Measurements from ENCODE around the gene PHPT1.
"Not testable (repeated sequence)": the region's sequence is repeated elsewhere in the genome, so short reads cannot be mapped to it uniquely, and the experiment has no call there.

PHPT1 gene

DNA sequence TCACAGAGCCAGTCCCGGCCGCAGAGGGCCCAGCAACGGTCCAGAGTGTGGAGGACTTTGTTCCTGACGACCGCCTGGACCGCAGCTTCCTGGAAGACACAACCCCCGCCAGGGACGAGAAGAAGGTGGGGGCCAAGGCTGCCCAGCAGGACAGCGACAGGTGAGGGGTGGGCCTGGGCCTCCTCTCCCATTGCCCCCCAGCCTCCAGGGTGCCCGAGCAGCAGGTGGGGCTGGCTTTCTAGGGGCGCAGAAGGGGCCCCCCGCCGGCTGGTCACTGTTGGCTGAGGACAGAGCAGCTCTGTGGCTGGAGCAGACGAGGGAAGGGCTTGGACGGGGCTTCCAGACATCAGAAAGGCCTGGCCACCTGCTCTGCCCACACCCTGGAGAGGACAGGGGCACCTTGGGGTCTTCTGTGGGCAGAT lies 11.3 kb upstream of the PHPT1 start:
- DNase-seq = not testable (repeated sequence)

DNA sequence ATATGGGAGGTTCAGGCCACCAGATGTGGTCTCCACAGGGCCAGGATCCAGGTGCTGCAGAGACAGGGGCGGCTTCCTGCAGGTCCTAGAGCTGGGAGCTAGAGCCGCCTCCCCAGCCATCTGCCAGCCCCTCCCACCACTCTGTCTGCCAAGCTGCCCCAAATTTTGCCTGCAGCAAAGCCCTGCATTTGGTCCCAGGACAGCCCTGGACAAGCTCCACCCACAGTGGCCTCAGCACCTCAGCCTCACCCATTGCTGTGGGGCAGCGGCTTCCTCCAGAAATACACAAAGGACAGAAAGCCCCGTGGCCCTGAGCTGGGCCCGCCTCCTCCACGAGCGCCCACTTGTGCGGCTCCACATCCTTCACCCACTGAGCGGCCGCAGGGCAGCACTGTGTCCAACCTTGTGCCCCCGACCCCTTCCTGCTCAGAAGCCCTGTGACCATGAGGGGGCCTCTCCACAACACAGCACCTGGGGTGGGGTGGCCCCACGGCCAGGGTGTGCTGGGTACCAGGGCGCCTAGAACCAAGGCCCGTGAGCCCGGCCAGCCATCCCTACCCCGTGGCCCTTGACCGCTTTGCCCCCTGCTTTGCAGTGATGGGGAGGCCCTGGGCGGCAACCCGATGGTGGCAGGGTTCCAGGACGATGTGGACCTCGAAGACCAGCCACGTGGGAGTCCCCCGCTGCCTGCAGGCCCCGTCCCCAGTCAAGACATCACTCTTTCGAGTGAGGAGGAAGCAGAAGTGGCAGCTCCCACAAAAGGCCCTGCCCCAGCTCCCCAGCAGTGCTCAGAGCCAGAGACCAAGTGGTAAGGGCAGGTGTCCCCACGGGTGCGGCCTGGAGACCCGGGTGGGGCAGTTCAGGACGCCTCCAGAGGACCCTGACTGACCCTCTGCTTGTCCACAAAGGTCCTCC lies 10.6 kb upstream of the PHPT1 start:
- no peak for DNase-seq

DNA sequence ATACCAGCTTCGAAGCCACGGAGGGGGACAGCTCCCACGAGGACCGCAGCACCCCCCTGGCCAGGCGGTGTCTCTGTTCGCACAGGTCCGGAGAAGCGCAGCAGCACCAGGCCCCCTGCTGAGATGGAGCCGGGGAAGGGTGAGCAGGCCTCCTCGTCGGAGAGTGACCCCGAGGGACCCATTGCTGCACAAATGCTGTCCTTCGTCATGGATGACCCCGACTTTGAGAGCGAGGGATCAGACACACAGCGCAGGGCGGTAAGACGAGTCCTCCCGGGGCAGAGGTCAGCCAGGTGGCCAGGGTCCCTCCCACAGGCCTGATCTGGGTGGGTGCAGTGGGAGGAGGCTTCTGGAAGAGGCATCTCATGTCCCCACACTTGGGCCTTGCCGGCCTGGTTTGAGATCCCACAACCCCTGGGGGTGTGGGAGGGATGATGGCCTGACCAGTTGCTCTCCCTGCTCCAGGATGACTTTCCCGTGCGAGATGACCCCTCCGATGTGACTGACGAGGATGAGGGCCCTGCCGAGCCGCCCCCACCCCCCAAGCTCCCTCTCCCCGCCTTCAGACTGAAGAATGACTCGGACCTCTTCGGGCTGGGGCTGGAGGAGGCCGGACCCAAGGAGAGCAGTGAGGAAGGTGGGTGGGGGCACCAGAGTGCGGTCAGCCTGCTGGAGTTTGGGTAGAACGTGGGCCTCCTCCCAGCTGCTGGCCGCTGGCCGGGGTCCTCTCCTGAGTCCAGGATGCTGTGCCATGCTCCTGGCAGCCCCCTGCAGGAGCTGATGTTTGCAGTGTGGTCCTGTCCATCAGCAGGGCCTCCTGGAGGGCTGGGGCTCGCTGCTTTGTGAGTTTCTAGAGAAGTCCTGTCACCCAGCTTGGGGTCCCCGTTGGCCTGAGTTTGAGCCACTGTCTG lies 9.7 kb upstream of the PHPT1 start:
- DNase-seq = no peak

DNA sequence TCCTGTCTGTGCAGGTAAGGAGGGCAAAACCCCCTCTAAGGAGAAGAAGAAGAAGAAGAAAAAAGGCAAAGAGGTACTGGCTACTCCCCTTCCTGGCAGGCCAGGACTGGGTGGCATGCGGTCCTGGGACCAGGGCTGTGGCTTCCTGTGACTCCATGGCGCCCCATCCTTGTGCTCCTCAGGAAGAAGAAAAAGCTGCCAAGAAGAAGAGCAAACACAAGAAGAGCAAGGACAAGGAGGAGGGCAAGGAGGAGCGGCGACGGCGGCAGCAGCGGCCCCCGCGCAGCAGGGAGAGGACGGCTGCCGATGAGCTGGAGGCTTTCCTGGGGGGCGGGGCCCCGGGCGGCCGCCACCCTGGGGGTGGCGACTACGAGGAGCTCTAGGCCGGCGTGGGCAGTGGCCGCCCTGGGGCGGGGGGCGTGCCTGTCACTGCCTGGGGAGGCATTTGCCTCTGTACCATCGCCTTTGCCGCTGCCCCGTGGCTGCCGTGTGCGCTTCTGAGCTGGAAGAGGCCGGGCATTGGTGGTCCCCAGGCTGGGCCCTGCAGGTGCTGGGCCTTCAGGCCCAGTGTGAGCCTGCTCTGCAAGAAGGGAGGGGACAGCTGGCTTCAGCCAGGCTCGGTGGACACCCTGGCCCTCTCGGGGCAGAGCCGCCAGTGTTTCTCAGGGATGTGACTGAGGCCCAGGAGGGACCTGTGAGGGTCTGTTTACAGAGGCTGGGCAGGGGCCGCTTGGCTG lies 8.9 kb upstream of the PHPT1 start:
- no peak for DNase-seq

DNA sequence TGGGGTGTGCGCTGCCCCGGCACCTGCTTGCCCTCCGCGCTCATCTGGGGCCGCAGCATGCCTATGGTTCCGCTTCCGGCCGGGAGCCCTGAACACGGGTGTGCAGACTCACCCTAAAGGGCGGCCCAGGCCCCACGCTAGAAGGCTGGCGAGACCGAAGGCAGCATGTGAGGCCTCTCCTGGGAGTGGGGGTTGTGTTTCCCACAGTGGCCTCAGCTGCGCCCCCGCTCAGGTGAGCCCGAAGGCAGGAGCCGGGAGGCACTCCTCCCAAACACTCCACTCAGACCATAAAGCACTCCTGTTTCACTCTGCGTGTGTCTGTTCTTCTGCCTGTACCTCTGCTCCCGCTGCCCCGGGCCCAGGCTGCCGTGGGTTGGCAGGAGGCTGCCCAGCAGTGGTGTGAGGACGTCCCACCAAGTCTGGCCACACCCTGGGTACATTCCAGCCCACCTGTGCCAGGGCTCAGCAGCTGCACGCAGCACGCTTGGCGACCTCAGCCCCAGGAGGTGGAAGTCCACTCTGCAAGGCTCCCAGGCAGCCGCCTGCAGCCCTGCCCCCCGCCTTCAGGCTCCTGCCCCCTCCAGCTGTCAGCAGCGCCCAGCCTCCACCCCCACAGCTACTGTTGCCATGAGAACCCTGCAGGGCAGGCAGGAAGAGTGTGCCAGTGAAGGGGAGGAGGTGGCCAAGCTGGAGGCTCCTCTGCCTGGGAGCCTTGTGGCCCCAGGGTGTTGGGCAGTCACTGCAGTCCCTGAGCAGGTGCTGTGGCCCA lies 8.1 kb upstream of the PHPT1 start:
- DNase-seq = peak; percentile 82

DNA sequence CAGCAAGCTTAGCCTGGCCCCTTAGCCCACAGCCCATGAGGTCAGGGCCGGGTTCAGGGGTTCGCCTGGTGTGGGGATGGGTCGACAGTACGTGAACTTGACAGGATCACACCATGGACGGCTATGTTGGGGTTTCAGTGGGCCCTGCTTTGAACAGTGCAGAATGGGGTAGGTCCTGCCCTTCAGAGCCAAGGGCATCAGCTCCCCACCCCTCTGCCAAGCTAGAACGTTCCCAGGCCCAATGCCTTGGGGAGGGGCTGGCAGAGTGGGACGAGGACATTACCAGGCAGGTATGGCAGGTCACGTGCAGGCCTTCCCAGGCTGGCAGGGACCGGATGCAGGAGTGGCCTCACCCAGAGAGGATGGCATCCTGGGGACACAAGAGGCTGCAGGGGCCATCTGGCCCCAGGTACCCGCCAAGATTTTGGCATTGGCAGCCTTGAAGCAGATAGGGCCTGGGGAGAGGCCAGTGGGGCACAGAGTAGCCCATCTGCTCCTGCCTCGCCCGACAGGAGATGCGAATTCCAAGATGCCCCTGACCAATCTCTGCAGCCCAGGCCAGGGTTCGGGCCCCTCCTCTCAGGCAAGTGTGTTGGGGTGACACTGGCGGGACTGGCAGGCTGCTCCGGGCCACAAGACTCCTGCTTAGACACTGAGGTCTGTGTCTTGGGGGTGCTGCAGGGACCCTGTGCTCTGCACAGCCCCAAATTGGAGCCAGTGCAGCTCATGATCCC lies 7.4 kb upstream of the PHPT1 start:
- DNase-seq = peak; percentile 23

DNA sequence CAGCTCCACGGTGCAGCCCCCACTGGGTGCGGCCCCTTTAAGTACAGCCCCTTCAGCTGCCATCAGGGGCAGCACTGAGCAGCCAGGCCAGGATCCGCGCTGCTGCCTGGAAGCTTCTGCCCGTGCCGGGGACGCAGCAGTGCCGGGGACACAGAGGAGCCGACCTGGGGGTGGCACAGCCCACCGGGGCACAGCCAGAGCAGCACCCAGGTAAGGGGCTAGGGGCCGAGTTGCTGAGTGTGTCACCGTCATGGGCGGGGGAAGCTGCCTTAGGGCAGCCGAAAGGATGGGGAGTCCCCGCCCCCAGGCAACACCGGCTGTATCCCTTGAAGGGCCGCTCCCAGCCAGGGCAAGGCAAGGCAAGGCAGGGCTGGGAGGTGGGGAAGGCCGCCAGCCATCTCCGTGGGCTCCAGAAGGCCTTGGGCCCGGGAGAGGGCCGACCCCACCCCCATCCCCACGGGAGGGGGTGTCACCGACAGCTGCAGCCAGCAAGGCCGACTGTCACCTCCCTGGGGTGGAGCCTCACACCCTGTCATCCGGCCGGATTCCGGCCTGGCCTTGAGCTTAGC lies 6.7 kb upstream of the PHPT1 start, which contains the start of gene AJM1:
AJM1 (plus strand) TSS at position 99 of the 569 bp plus-strand sequence. CDS start 1,937 bp downstream, outside the sequence.
- peak; percentile 62 for DNase-seq

DNA sequence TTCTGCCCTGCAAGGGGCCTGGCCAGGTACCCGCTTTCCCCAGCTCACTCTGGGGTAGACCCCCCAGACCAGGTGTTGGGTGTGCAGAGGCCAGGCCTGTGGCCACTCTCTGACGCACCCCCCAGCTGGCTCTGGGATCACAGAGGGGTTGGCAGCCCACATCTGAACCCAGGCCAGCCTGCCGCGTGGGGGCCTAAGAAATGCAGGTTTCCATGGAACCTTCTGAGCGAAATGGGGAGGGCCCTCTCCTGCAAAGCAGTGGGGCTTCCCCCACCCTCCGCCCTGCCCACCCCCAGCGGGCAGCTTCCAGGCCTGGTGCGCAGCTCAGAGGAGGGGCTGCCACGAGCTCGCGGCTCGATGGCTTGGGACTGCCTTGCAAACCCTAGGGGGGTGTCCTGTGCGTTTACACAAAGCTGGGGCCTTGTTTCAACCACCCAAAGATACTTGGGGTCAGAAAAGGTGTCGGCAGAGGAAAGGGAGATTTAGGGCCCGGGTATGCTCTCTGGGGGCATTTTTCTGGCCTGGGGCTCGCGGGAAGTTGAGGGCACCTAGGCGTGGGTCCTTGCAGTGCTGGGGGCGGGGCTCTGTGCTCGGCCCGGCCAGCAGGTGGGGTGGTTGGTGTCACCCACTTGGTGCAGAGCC lies 5.9 kb upstream of the PHPT1 start:
- not testable (repeated sequence) for DNase-seq

DNA sequence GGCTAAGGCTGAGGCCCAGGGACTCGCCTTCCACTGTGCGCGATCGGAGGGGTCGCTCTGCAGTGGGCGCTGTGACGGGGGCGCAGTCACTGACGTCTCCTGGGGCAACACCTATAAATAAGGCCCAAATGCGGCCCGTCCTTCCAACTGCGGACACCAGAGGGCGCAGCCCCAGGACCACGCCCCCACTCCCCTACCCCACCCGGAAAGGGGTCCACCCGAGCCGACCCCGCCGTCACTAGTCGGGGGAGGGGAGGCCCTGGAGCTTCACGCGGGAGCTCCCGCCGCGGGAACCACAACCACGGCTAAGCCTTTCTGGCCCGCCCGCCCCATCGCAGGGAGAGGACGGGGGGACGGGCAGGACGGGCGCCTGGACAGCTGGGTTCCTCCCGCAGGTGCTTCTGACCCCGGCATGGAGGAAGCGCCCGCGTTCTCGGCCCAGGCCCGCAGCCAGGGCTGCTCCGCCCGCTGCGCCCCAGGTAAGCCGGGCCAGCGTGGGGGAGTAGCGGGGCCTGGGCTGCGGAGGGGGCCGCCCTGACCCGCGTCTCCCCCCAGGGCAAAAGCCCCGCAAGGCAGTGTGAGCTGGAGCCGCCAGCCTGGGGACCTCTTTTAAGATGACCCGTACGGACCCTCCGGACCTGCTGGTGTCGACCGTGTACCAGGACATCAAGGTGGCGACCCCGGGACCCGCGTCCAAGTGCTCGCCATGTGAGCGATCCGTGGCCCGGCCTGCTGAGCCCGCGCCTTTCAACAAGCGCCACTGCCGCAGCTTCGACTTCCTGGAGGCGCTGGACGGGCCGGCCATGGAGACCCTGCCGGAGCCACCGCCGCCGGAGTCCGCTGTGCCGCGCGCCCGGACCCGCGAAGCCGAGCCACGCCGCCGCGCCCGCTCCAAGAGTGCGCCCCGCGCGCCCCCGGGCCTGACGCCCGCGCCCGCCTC lies 5.1 kb upstream of the PHPT1 start:
- DNase-seq = not testable (repeated sequence)

DNA sequence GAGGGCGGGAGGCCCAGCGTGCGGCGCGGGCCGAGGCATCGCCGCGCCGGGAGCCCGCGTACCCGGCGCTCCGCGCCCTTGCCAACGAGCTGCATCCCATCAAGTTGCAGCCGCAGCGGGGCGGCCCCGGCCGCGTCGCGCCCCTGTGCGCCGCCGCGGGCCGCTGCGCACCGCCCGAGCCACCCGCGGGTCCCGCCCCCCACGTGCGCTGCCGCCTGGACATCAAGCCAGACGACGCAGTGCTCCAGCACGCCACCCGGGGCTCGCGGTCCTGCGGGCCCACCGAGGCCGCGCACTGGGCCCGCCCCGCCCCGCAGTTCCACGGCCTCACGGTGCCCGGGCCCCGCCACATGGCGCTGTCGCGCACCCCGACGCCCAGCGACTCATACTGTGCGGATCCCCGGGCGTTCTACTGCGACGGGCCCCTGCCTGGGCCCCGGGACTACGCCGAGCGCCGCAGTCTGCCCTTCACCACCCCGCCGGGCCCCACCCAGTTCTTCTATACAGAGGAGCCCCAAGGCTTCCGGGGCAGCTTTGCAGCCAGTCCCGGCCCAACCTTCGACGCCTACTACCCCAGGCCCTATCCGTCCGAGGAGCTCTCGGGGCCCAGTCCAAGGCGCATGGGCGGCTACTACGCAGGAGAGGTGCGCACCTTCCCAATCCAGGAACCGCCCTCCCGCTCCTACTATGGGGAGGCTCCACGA lies 4.3 kb upstream of the PHPT1 start:
- DNase-seq = no peak

DNA sequence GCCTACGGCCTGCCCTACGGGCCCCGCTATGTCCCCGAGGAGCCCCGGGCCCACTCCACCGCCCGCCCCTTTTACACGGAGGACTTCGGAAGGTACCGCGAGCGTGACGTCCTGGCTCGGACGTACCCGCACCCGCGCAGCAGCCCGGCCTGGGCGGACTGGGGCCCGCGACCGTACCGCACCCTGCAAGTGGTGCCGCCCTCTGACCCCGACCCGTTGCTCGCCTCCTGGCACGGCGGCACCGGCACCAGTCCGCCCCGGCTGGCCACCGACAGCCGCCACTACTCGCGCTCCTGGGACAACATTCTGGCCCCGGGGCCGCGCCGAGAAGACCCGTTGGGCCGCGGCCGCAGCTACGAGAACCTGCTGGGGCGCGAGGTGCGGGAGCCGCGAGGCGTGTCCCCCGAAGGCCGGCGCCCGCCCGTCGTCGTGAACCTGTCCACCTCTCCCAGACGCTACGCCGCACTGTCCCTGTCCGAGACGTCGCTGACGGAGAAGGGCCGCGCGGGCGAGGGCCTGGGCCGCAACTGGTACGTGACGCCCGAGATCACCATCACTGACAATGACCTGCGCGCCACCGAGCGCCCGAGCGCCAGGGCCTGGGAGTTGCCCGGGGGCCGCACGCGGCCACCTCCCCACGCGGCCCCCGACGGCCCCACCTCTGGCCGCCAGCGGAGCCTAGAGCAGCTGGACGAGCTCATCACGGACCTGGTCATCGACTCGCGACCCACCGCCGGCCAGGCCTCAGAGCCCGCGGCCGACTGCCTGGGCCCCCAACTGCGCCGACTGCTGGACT lies 3.5 kb upstream of the PHPT1 start:
- DNase-seq = no peak

DNA sequence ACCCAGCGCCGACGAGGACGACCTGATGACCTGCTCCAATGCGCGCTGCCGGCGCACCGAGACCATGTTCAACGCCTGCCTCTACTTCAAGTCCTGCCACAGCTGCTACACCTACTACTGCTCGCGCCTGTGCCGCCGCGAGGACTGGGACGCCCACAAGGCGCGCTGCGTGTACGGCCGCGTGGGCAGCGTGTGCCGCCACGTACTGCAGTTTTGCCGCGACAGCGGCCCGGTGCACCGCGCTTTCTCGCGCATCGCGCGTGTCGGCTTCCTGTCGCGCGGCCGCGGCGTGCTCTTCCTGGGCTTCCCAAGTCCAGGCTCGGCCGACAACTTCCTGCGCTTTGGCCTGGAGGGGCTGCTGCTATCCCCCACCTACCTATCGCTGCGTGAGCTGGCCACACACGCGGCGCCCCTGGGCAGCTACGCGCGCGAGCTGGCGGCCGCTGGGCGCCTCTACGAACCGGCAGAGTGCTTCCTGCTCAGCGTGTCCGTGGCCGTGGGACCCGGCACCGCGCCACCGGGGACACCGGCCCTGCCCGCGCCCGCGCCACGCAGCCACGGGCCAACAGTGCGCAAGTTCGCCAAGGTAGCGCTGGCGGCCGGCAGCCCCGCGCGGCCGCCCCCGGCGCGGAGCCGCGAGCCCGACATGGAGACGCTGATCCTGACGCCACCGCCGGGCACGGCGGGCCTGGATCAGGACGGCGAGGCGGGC lies 2.7 kb upstream of the PHPT1 start:
- DNase-seq = no peak

DNA sequence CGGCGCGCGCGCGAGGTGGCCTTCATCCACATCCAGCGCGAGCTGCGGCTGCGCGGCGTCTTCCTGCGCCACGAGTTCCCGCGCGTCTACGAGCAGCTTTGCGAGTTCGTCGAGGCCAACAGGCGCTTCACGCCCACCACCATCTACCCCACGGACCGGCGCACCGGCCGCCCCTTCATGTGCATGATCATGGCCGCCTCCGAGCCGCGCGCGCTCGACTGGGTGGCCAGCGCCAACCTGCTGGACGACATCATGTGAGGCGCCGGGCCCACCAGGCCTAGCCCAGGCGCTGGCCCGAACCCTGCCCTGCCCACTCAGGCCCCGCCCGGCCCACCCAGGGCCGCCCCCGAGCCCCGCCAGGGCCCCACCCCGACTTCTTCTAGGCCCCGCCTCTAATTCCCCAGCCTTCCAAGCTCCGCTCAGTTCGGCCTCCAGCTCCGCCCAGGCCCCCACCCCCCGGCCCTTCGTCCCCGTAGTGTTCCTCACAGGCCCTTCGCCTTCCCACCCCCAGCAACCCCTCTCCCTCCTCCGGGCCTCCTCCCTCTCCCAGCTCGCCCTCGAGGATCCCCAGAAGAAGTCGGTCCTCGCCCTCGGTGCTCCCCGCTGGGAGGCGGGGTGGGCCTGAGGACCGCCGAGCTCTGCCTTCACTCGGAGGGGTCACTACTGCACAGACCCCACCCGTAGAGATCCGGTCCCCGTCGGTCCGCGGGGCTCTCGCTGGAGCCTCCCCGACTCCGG lies 2.0 kb upstream of the PHPT1 start:
- no peak for DNase-seq

DNA sequence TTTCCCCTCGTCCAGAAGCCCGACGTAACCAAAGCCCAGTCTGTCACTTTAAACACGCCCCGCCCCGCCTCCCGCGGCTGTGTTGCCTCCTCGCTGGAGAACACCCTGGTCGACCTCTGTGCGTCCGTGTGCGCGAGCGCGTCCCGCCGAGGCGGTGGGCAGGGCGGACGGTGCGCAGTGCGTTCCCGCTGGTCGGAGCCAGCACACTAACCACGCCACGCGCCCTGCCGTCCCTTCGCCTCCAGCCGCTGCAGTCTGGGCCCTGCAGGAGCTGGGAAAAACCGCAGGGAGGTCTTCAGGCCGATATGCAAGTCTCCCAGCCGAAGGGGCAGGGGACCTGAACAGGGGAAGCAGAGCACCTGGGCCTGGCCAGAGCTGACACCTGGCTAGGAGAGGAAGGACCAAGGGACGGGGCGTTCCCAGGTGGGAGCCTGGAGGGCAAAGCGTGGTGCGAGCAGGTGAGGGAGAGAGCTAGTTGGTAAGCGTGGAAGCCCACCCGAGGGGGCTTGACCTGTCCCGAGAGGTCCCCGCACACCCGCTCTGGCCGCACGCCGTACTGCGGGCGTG lies 1.3 kb upstream of the PHPT1 start:
- peak; percentile 38 for DNase-seq

DNA sequence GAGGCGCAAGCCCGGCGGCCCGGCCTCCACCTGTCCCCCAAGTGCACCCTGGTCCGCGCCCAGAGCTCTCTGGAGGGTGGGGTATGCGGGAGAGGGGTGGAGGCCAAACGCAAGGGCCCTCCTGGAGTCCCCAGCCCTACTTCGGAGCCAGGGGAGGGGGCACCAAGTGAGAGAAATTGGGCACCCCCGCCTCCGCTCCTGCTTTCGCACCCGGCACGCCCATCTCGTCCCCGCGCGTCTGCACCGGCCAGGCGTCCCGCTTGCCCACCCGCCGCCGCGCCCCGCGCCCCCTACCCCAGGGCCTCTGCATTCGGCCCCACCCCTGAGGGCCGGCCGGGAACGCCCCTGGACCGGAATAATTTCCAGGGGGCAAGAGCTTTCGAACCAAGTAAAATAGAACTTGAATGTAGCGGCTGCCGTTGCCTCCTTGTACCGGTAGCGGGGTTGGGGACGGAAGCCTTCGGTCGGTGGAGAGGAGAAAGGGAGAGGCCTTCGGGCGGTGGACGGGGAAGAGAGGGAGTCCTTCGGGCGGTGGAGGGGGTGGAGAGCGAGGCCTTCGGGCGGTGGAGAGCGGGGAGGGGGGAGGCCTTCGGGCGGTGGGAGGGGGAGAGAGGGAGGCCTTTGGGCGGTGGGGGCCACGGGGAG lies 694 bp upstream of the PHPT1 start:
- peak; percentile 62 for DNase-seq

All from NCI-H1092 treated with DMSO at 0.1 percent for 48 hours (cell line).